Measurements from ENCODE around the gene ARMC2. TPM values are rescaled to one million over a fixed set of nuclear protein-coding genes. Genes with fewer than 3 reads are reported as not detected.

The ARMC2 gene
- total and polyA plus RNA-seq, 2 of the 8 experiments (the other 6 are each of a cell fraction or from before 2014, with no cell fraction given), result 1.6 to 4.4 TPM

- TF ChIP-seq CHD7 (IDR thresholded peaks at IDR 0.05; ENCODE audit: insufficient replicate concordance, low read length), result no peak
- TF ChIP-seq RFX5 (IDR thresholded peaks at IDR 0.05; ENCODE audit: borderline replicate concordance, low read depth, low read length), result no peak
- no peak for TF ChIP-seq KDM5A (IDR thresholded peaks at IDR 0.05; ENCODE audit: low read length)
- TF ChIP-seq ZNF274 (IDR thresholded peaks at IDR 0.05; ENCODE audit: borderline replicate concordance, extremely low read depth, low read length), result no peak
- no peak for TF ChIP-seq ATF2 (IDR thresholded peaks at IDR 0.05; ENCODE audit: low read length)
- no peak for TF ChIP-seq CBX5 (IDR thresholded peaks at IDR 0.05; ENCODE audit: low read depth, low read length)
- no peak for TF ChIP-seq CBX8 (IDR thresholded peaks at IDR 0.05; ENCODE audit: borderline replicate concordance, low read depth, low read length)
- no peak for TF ChIP-seq NRF1 (IDR thresholded peaks at IDR 0.05; ENCODE audit: low read depth, low read length)
Observed at GRCh38 chr6:108940741-108941140, 92.5 kb downstream of the ARMC2 start (continued).

Data from H1 (cell line).